HT-29 (cell line): ENCODE data around the gene UGT2A3. TPM values are rescaled to one million over a fixed set of nuclear protein-coding genes. Genes with fewer than 3 reads are reported as not detected.
A peak's percentile ranks its signal among the peaks of the same experiment; 100 is the strongest.

Experiments
- DNase-seq: peaks from one replicate; pipeline ENCODE4 v3.0.0-alpha.2; 2015; ENCODE audit warnings: low spot score
- small RNA-seq: library from RNA; depleted of rRNA; stranded (forward); fragments of <200 nt; gene quantifications from one replicate; pipeline ENCODE3, GENCODE V24; 2014
- total RNA-seq: library from RNA; depleted of rRNA; stranded (reverse); fragments of >200 nt; shearing (Covaris generic); gene quantifications from 2 replicates; pipeline ENCODE4 v1.2.3, GENCODE V29; 2014; rRNA removed

The UGT2A3 gene
- total RNA-seq, 1 experiment from 2014 or later, result 0.43 TPM

DNA sequence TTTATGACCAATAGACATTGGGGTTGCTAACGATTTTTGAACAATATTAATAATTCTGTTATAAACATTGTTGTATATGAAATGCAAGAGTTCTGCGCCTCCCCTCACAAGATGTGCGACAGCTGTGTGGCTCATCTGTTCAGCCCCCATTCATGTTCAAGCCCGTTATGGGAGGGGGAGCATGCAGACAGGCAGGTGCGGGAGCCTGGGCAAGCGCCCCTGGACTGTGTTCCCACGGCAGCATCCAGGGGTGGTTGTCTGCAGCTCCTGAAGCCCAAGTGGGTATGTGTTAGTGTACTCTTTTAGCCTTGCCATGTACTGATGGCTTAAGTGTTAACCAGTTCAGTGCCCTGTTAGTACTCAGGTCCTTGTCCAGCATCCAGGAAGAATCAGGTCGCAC is 34.6 kb downstream of the UGT2A3 start:
- no peak for DNase-seq

DNA sequence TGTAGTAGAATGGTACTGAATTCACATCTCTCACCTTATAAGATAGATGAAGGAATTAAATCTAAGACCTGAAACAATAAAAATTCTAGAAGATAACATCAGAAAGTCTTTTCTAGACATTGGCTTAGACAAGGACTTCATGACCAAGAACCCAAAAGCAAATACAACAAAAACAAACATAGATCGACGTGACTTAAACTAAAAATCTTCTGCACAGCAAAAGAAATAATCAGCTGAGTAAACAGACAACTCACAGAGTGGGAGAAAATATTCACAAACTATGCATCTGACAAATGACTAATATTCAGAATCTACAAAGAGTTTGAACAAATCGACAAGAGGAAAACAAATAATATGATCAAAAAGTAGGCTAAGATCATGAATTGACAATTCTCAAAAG is 38.8 kb downstream of the UGT2A3 start:
- no peak for DNase-seq

DNA sequence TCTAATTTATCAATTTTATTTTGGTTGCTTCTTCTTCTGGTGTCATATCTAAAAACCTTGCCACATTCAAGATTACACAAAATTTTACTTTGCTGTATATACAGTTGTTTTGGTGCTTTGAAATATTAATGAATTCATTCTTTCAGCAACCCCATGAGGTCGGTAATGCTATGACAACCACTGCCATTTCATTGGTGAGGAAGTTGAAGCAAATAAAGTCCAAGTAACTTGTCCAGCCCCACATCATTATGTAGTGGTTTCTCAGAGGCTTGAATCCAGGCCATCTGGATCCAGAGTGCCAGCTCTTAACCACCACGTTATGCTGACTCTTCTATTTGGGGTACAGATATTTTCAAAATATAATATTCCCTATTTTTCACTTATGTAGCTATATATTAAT is 42.2 kb downstream of the UGT2A3 start:
- DNase-seq, result no peak

DNA sequence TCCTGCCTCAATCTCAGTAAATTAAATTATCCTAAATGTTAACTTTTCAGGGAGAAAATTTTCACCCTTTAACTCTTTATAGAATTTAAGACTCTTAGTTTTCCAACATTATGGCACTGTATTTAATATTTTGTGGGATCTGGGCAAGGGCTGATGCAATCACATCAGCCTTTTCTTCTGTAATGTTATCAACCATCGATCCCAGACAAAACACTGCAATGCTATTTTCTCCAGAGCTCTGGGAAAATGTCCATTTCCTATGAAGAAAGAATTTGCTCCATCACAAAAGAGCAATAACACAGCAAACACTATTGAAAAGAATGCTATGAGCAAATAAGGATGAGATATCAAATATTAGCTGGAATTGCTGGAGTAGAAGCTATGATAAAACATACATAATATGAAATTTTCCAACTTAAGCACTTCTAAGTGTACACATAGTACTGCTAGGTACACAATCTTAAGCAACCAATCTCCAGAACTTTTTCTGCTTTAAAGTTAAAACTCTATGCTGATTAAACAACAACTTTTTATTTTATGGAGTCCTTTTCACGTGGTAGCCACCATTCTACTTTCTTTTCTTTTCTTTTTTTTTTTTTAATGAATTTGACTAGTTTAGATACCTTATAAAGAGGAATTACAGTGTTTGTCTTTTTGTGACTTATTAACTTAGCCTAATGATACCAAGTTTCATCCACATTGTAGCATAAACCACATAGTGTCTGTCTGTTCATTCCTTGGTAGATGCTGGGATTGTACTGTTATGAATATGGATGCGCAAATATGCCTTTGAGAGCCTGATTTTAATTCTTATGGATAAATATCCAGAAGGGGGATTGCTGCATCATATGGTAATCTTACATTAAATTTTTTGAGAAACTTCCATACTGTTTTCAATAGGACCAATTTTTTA is 43.6 kb downstream of the UGT2A3 start:
- DNase-seq, result no peak

DNA sequence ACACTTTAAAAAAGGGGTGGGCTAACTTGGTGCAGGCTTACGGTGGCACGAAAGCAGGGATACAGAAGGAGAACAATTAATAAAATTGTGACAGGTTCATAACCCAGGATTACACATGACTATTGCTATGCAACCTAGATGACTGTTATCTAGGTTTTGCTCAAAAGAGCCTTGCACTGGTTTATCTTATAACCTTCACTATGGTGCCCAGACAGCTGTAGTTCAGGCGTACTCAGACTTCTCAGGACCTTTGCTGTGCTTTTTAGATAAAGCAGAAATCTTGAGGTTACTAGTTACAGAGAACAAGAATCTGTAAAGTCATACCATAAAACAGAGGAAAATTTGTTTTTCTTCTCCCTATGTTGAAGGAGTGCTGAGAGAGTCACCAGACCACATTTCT is 44.4 kb downstream of the UGT2A3 start:
- DNase-seq, result no peak

DNA sequence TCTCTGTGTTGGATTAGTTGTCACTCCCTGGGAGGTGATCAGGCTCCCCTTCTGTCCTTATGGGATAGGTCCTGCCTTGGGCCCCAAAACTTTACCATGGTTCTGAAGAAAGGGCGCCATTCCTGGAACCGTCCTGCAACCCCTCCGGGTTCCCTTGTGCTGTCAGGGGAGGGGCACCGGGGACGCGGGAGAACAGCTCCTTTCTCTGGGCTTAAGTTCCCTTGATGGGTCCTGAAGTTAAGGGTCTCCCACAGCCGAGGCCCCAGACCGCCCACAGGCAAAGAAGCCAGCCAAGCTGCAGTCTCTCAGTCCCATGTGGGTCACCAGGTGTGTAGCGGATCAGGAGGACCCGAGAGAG is 44.8 kb downstream of the UGT2A3 start:
- no peak for DNase-seq

DNA sequence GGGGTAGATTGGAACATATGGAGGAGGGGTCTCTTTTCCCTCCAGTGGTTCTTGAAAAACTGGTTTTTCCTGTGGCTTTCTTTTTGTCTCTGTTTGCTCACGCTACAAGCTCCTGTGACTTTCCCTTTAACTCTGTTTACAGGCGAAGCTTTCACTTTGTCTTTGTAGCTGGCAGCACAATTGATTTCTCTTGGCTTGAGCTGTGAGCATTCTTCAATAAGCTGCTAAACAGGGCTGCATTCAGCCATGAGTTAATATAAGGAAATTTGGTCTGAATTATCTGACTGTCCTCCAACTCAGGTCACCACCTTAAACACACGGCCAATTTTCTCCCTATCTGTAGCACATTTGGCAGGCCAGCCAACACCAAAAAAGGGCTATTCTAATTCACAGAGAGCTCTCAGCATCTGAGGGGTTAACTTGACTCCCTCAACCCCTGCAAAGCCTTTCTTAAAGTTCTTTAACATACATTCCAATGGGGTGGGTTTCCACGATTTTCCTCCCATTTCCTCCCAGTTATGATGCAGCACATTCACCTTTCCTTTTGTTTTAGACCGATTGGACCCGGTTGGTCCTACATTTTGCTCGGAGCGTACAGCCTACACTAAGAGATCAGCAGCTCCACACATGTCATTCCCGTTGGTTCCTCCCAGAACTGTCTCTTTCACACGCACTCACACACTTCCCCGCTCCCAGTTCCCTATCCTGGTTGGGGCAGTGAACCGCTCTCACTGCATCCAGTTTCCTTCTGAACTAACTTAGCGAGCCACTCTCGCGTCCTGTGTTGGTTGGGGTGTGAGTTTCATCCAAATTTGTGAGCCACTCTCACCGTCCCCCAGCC is 45.4 kb downstream of the UGT2A3 start:
- DNase-seq, result peak; percentile 69

DNA sequence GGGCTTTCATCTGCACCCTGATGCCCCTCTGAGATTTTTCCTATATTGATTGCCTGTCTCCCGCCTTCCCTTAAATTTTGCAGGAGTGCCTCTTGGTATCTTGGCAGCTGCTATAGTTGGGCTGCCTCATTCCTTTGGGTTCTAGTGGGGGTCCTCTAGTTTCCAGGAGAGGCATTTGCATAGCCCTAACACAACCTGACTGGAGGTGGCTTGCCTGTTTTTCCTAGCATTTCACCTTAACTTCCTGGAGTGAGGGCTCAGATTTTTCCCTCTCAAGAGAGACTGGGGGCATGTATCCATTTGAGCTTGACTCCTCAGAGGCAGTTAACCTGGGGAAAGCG is 46.0 kb downstream of the UGT2A3 start:
- no peak for DNase-seq

DNA sequence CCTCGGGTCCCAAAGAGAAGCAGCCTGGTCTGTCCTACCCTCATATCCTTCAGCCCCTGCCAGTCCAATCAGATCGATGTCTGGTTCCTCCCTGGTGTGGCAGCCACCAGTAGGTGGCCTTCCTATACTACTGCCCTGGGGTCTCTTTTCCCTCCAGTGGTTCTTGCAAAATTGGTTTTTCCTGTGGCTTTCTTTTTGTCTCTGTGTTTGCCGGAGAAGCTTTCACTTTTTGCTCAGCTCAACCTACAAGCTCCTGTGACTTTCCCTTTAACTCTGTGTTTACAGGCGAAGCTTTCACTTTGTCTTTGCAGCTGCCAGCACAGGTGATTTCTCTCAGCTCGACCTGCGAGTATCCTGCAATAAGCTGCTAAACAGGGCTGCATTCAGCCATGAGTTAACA is 46.8 kb downstream of the UGT2A3 start:
- peak; percentile 41 for DNase-seq

DNA sequence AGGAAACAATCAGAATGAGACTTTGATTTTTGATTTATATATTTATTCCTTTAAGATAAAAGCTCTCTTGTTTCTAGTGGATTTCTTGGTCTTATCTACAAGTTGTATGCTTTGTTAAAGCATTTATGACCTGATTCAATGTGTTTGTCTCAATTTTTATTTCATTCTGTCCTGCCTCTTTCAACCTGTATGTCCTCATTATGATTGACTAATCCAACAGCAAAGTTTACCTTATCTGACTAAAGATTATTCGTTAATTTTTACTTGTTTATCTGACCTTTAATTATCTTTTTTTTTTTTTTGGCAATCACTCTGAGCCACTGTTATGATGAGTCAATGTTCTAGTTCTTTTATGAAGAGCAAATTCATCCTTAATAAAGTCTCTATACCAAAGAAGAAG is 54.9 kb downstream of the UGT2A3 start:
- DNase-seq, result no peak

DNA sequence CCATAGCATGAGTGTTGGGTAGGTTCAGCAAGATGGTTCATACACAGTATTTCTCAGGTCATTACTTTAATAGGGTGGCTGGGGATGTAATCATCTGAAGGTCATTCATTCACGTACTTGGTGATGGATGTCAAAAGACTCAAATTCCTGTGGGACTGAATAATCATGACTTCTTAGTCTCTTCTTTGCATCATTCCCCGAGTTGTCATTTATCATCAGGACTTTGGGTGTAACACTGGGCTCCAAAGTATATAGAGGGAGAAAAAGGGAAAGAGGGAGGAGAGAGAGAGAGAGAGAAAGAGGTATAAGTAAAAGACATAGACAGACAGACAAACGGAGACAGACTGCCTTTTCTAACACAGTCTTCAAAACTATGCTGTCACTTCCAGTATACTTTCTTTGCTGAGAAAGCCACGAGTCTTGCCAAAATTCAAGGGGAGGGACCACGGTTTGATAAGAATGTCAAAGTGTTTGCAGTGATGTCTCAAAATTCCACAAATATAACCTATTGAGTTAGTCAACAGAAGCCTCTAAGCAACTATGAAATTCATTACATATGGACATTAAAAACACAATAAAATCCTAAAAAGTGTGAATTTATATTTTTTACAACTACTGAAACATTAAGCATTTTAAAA is 55.9 kb downstream of the UGT2A3 start:
- no peak for DNase-seq

DNA sequence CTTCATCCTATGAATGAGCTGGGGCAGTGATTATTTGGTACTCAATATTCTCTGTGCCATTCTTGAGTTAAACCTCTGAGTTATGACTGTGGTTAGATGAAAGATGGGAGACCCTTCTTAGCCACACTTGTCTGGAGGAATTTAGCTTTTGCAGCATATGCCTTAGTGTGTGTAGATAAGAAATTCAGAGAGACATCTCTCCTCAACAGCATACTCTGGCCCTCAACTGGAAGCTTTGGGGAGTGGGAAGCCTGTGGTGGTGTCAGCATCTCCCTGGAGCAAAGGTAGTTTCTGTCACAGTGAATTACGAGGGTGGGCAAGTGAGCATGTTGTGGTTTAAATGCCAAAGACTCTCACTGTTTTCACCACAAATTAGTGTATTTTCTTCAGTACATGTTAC is 58.7 kb downstream of the UGT2A3 start:
- DNase-seq, result no peak

DNA sequence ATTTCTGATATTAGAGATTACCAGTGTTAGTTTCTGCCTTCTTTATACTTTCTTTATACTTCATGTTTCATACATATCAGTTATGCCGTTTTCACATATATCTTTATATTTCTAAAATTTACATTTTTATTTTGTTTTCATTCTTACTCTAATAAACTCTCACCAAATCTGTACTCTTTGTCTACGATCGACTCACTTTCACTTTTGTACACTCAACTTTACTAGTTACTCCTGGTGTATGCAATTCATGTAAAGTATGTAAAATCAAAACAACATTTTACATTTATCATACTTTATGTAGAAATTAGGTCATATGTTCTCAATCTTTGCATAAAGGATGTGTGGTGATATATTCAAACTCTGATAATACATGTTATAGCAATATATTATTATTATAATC is 59.9 kb downstream of the UGT2A3 start:
- no peak for DNase-seq

DNA sequence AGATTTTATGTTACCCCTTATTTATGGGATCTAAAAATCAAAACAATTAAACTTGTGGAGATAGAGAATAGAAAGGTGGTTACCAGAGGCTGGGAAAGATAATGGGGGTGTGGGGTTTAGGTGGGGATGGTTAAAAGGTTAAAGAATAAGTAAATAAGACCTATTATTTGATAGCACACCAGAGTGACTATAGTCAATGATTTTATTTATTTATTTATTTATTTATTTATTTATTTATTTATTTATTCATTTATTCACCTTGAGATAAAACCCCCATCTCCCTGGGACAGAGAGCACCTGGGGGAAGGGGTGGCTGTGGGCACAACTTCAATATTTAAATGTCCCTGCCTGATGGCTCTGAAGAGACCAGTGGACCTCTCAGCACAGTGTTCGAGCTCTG is 66.1 kb downstream of the UGT2A3 start:
- no peak for DNase-seq

DNA sequence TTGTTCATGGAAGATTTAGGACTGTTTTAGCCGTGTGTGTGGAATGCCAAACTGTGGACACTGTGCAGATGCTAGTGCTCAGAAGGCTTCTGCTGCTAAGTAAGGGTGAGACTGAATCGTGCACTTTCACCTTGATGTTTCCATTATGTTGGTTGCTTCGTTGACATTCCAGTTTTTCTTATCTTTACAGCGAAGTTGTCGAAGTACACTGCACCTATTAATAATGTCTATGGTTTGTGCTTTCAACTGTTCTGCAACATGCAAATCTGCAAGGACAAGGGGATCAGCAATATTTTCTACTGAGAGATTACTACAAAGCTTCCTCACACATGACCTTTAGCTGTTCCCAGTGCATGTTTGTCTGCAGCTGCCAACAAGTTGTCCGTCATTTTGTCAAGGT is 67.7 kb downstream of the UGT2A3 start:
- DNase-seq, result peak; percentile 23

Small RNAs within 50 kb of the gene (small RNA-seq; reads per million reads assigned to genes)
- gene AC021146.3 (not detected), gene AC021146.6 (not detected)

Other genes starting within 250 kb of the UGT2A3 start
- 0.25 TPM in 1 of 2 replicates, not detected in the other for gene UGT2B10, start 135.8 kb downstream of the UGT2A3 start, total RNA-seq
- gene UGT2B7, start 144.7 kb upstream of the UGT2A3 start, total RNA-seq, result 0.08 and 0.73 TPM in 2 replicates